ENCODE data around the gene PPP1R13L. TPM values are rescaled to one million over a fixed set of nuclear protein-coding genes. Genes with fewer than 3 reads are reported as not detected.

Gene PPP1R13L
- total and polyA plus RNA-seq, 2 of the 8 experiments (the other 6 are each of a cell fraction or from before 2014, with no cell fraction given), result 9.1 to 15.3 TPM

DNA sequence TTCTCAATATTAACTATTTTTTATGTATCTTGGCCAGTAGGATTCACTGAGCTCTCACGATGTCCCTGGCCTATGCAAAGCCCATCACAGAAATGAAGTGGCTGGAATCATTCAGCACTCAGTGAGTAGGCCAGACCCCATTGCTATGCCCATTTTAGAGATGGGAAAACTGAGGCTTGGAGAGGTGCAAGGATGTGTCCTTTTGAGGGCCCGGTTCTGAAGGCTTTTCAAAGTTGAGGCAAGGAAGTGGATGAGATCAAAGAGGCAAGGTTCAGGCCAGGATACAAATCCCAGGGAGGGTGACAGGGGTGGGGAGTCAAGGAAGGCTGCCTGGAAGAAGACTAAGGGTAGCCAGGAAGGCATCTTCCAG is 37.5 kb upstream of the PPP1R13L start:
- Histone ChIP-seq H3K4me2 (ENCODE audit: insufficient read depth in 1 of 2, low read depth in 2 of 2, low read length in 2 of 2) (peak overlapping the region in 1 of 2 experiments; percentile 77; a peak in 1 of 4 replicates), H4K20me1 (replicated peaks in 1 of 2; ENCODE audit: control insufficient read depth in 1 of 2, insufficient read depth in 2 of 2, low read length in 2 of 2) (no peaks in the 10 kb centered on the region), H3K4me1 (replicated peaks in 1 of 4; ENCODE audit: control insufficient read depth in 3 of 4, insufficient read depth in 4 of 4, low read length in 3 of 4) (peaks cover 6 to 17% (median 11%) of the 10 kb centered on the region in 4 experiments), H4K91ac (replicated peaks; ENCODE audit: insufficient read length, low read length) (no peak overlapping the region), H3K4ac (replicated peaks; ENCODE audit: insufficient read length, low read depth, low read length) (no peak overlapping the region), H3K23ac (ENCODE audit: insufficient read length) (no peak overlapping the region), H2AK5ac (ENCODE audit: low read depth, low read length) (0 out of 2 replicates have a peak overlapping the region, but pooled peaks have one; percentile 11), H4K8ac (ENCODE audit: extremely low read depth, insufficient read depth, low read length) (no peak overlapping the region), H3K79me2 (ENCODE audit: control insufficient read depth in 1 of 2, insufficient read depth in 2 of 2, low read length in 2 of 2) (no peaks in the 10 kb centered on the region), H3K27me3 (replicated peaks in 1 of 4; ENCODE audit: control insufficient read depth in 3 of 4, extremely low read depth in 1 of 4, insufficient read depth in 3 of 4, low read length in 3 of 4) (peaks cover 0 to 5% (median 2%) of the 10 kb centered on the region in 4 experiments; a peak in 3 of 7 replicates), H3K14ac (ENCODE audit: insufficient read length) (no peak overlapping the region), H3K9ac (replicated peaks in 1 of 4; ENCODE audit: extremely low read depth in 1 of 4, low read depth in 3 of 4, low read length in 3 of 4) (no peak overlapping the region), H2BK20ac (ENCODE audit: low read length) (no peak overlapping the region), H3K27ac (ENCODE audit: low read depth, low read length) (no peak overlapping the region), H2BK12ac (ENCODE audit: low read depth, low read length) (peak overlapping the region; percentile 51; the same call in 1 of the 2 replicates), H2BK5ac (ENCODE audit: low read depth, low read length) (no peak overlapping the region), H2BK120ac (replicated peaks; ENCODE audit: low read depth, low read length) (no peak overlapping the region), H3K9me3 (ENCODE audit: insufficient read depth in 2 of 2, low read depth in 1 of 2, low read length in 1 of 2) (no peaks in the 10 kb centered on the region), H3K4me3 (ENCODE audit: extremely low read depth in 1 of 4, insufficient read depth in 2 of 4, low read depth in 3 of 4, low read length in 4 of 4) (0 out of 8 replicates have a peak overlapping the region, but pooled peaks of 1 of the 4 experiments have one; percentile 72), H2BK15ac (ENCODE audit: low read length) (peak overlapping the region; percentile 4; the same call in 1 of the 2 replicates), H3K79me1 (ENCODE audit: low read depth, low read length) (no peaks in the 10 kb centered on the region), H3K56ac (replicated peaks; ENCODE audit: insufficient read length, low read depth, low read length) (no peak overlapping the region), H3K36me3 (ENCODE audit: control insufficient read depth in 2 of 4, insufficient read depth in 4 of 4, low read length in 3 of 4) (no peaks in the 10 kb centered on the region), H3K23me2 (ENCODE audit: low read depth, low read length) (peaks cover 12% of the 10 kb centered on the region), H3K18ac (ENCODE audit: extremely low read depth, low read length) (no peak overlapping the region), H4K5ac (ENCODE audit: insufficient read length, low read depth, low read length) (no peak overlapping the region), H2AFZ (ENCODE audit: low read length) (no peak overlapping the region)
- no peak for DNase-seq (ENCODE audit: low read depth in 1 of 2, low spot score in 2 of 2)
- peak in 1 of 2 experiments; percentile 69; a peak in 1 of 4 replicates for TF ChIP-seq HDAC2 (IDR thresholded peaks at IDR 0.05; ENCODE audit: borderline replicate concordance in 1 of 2, low read depth in 2 of 2, low read length in 2 of 2)
- TF ChIP-seq CTBP2 (IDR thresholded peaks at IDR 0.05; ENCODE audit: borderline replicate concordance, insufficient read depth, insufficient read length, low read length), result no peak
- no peak for TF ChIP-seq JUND (IDR thresholded peaks at IDR 0.05; ENCODE audit: low read length)
- TF ChIP-seq CHD1 (IDR thresholded peaks at IDR 0.05; ENCODE audit: low read depth, low read length), result no peak
- TF ChIP-seq SIX5 (IDR thresholded peaks at IDR 0.05; ENCODE audit: low read depth, low read length), result no peak
- no peak for TF ChIP-seq SUZ12 (IDR thresholded peaks at IDR 0.05; ENCODE audit: low read length)
- no peak for TF ChIP-seq SIN3A (conservative IDR thresholded peaks at IDR 0.05 in 1 of 2, IDR thresholded peaks at IDR 0.05 in 1 of 2; ENCODE audit: low read depth in 1 of 2, low read length in 2 of 2)
- TF ChIP-seq KDM1A (IDR thresholded peaks at IDR 0.05; ENCODE audit: borderline replicate concordance, low read length), result peak; percentile 80
- POLR2A ChIA-PET (ENCODE audit: partially characterized antibody), result interaction anchor here (2.1 kb wide), 1 partner anchor 26 kb away, joined by 13 read pairs; the partner anchor contains the start of gene FOSB
- WGBS, 2 experiments (ENCODE audit: extremely low coverage in 1 of 2, insufficient coverage in 1 of 2, insufficient read length in 1 of 2, insufficient replicate concordance in 2 of 2, low coverage in 1 of 2, low lambda C conversion rate in 2 of 2, missing lambda C conversion rate in 1 of 2), result 84% methylated on average over 2 of the region's 2 CpGs; no CpG with 5 or more reads in 1 of the 2 experiments
- no peak for FAIRE-seq
- CTCF ChIA-PET (ENCODE audit: partially characterized antibody), result interaction anchor here (0.6 to 21.2 kb wide), 3 partner anchors 10 to 32 kb away, joined by 3 to 760 read pairs (median 24); partner anchors contain the start of gene FOSB
